ENCODE results near the gene CD63.
A peak's percentile ranks its signal among the peaks of the same experiment; 100 is the strongest.

The CD63 gene

GRCh38 chr12:55743406-55744339, 14.9 kb upstream of the CD63 start (continued):
- TF ChIP-seq ZNF76 (tag by site-specific recombination; IDR thresholded peaks at IDR 0.05; ENCODE audit: borderline replicate concordance, low read depth), result 0 out of 2 replicates have a peak, but pooled peaks have one; percentile 24
- TF ChIP-seq ZBTB8A (tag by site-specific recombination; IDR thresholded peaks at IDR 0.05), result peak; percentile 90
- 0 out of 2 replicates have a peak, but pooled peaks have one; percentile 60 for TF ChIP-seq ZNF2 (tag by site-specific recombination; IDR thresholded peaks at IDR 0.05)
- no peak for TF ChIP-seq ZSCAN23 (tag by site-specific recombination; IDR thresholded peaks at IDR 0.05)
- TF ChIP-seq ZNF600 (tag by site-specific recombination; IDR thresholded peaks at IDR 0.05), result peak; percentile 70; the same call in 1 of the 2 replicates
- no peak for TF ChIP-seq ZNF514 (tag by site-specific recombination; IDR thresholded peaks at IDR 0.05)
- peak; percentile 39; the same call in 1 of the 2 replicates for TF ChIP-seq EGR2 (tag by site-specific recombination; IDR thresholded peaks at IDR 0.05; ENCODE audit: low read depth)
- TF ChIP-seq ZNF24 (tag by site-specific recombination; IDR thresholded peaks at IDR 0.05), result peak; percentile 22; the same call in 1 of the 2 replicates
- TF ChIP-seq, protein P1, sequence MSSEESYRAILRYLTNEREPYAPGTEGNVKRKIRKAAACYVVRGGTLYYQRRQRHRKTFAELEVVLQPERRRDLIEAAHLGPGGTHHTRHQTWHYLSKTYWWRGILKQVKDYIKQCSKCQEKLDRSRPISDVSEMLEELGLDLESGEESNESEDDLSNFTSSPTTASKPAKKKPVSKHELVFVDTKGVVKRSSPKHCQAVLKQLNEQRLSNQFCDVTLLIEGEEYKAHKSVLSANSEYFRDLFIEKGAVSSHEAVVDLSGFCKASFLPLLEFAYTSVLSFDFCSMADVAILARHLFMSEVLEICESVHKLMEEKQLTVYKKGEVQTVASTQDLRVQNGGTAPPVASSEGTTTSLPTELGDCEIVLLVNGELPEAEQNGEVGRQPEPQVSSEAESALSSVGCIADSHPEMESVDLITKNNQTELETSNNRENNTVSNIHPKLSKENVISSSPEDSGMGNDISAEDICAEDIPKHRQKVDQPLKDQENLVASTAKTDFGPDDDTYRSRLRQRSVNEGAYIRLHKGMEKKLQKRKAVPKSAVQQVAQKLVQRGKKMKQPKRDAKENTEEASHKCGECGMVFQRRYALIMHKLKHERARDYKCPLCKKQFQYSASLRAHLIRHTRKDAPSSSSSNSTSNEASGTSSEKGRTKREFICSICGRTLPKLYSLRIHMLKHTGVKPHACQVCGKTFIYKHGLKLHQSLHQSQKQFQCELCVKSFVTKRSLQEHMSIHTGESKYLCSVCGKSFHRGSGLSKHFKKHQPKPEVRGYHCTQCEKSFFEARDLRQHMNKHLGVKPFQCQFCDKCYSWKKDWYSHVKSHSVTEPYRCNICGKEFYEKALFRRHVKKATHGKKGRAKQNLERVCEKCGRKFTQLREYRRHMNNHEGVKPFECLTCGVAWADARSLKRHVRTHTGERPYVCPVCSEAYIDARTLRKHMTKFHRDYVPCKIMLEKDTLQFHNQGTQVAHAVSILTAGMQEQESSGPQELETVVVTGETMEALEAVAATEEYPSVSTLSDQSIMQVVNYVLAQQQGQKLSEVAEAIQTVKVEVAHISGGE (tag by site-specific recombination; conservative IDR thresholded peaks at IDR 0.05; ENCODE audit: low read depth), result 0 out of 2 replicates have a peak, but pooled peaks have one; percentile 15
- no peak for TF ChIP-seq TCF7L2 (IDR thresholded peaks at IDR 0.05; ENCODE audit: borderline replicate concordance, low read depth, low read length)
- peak; percentile 73 for TF ChIP-seq CTCF (tag by site-specific recombination; IDR thresholded peaks at IDR 0.05)
- TF ChIP-seq ZBTB20 (tag by site-specific recombination; IDR thresholded peaks at IDR 0.05), result peak; percentile 64; the same call in 1 of the 2 replicates
- 0 out of 2 replicates have a peak, but pooled peaks have one; percentile 57 for TF ChIP-seq ZNF324 (tag by site-specific recombination; IDR thresholded peaks at IDR 0.05)
- TF ChIP-seq SP2 (tag by site-specific recombination; IDR thresholded peaks at IDR 0.05), result peak; percentile 15; the same call in 1 of the 2 replicates
- TF ChIP-seq, protein P2, sequence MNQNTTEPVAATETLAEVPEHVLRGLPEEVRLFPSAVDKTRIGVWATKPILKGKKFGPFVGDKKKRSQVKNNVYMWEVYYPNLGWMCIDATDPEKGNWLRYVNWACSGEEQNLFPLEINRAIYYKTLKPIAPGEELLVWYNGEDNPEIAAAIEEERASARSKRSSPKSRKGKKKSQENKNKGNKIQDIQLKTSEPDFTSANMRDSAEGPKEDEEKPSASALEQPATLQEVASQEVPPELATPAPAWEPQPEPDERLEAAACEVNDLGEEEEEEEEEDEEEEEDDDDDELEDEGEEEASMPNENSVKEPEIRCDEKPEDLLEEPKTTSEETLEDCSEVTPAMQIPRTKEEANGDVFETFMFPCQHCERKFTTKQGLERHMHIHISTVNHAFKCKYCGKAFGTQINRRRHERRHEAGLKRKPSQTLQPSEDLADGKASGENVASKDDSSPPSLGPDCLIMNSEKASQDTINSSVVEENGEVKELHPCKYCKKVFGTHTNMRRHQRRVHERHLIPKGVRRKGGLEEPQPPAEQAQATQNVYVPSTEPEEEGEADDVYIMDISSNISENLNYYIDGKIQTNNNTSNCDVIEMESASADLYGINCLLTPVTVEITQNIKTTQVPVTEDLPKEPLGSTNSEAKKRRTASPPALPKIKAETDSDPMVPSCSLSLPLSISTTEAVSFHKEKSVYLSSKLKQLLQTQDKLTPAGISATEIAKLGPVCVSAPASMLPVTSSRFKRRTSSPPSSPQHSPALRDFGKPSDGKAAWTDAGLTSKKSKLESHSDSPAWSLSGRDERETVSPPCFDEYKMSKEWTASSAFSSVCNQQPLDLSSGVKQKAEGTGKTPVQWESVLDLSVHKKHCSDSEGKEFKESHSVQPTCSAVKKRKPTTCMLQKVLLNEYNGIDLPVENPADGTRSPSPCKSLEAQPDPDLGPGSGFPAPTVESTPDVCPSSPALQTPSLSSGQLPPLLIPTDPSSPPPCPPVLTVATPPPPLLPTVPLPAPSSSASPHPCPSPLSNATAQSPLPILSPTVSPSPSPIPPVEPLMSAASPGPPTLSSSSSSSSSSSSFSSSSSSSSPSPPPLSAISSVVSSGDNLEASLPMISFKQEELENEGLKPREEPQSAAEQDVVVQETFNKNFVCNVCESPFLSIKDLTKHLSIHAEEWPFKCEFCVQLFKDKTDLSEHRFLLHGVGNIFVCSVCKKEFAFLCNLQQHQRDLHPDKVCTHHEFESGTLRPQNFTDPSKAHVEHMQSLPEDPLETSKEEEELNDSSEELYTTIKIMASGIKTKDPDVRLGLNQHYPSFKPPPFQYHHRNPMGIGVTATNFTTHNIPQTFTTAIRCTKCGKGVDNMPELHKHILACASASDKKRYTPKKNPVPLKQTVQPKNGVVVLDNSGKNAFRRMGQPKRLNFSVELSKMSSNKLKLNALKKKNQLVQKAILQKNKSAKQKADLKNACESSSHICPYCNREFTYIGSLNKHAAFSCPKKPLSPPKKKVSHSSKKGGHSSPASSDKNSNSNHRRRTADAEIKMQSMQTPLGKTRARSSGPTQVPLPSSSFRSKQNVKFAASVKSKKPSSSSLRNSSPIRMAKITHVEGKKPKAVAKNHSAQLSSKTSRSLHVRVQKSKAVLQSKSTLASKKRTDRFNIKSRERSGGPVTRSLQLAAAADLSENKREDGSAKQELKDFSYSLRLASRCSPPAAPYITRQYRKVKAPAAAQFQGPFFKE (tag by site-specific recombination; IDR thresholded peaks at IDR 0.05; ENCODE audit: borderline replicate concordance), result no peak
- TF ChIP-seq PBX3 (CRISPR knock-in tag; IDR thresholded peaks at IDR 0.05), result 0 out of 2 replicates have a peak, but pooled peaks have one; percentile 22
- TF ChIP-seq ZFHX2 (tag by site-specific recombination; conservative IDR thresholded peaks at IDR 0.05), result peak; percentile 37
- TF ChIP-seq ZNF785 (tag by site-specific recombination; IDR thresholded peaks at IDR 0.05), result no peak
- TF ChIP-seq ZNF398 (tag by site-specific recombination; IDR thresholded peaks at IDR 0.05), result peak; percentile 45; the same call in 1 of the 2 replicates
- TF ChIP-seq ZNF202 (tag by site-specific recombination; IDR thresholded peaks at IDR 0.05; ENCODE audit: borderline replicate concordance), result no peak
- peak; percentile 91 for TF ChIP-seq ZNF449 (tag by site-specific recombination; IDR thresholded peaks at IDR 0.05)
